Activated CD4-positive, alpha-beta T cell treated with anti-CD3 and anti-CD28 coated beads for 24 hours (primary cell): ENCODE data around the gene AHR.

Experiments
- DNase-seq, 2 donors: peaks; one replicate each; pipeline ENCODE4 v3.0.0-alpha.2; 2020; ENCODE audit warnings: low read depth in 2 of 2

The AHR gene

DNA sequence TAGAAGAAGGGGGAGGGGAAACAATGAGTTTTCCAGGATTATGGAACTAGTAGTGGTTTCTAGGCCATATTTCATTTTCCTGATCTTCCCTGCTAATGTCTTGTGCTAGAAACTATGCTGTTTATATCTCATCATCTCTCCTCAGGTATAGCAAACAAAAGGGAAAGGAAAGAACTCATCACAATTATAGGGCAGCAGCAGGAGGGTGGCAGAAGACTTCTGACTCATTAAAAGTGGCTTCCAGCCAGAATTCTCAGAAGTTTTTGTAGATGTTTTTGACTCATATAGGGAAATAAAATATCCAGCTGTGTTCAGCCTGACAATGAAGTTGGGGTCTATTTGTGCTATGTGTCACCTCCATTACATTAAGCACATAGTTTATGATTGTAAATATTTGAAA lies 6.5 kb downstream of the AHR start:
- peak in 1 of 2 donors; percentile 42 for DNase-seq

DNA sequence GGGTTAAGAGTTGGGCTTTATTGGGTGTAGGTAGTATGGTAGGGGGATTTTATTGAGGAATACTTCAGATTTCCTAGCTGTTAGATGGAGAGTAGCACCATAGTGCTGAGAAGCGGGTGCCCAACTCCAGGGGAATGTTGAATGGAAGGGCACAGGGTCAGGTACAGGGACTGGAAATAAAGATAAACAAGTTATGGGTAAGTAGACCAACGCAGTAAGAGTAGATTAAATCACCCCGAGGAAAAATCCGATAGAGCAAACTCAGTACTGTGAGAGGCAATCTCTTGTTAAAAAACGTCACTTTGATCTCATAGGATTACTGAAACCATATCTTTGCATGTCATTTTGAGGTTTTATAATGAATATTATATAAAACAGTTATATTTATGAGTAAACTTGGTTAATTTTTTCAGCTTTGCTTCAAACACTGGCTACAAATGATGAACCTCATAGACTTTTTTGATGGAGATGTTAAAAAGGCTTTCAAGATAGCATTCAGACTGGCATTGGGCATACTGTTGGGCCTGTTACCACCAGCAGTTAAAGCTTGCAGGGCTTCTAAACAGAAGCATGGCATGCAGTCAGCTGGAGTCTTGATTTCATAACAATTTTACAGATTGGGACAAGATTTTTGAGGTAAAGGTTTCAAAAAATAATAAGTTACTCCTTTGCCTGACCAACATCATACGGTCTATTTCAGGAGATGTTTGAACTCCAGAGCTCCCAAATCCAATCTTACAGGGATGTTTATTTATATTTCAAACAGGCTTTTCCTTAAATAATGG lies 7.1 kb downstream of the AHR start:
- no peak for DNase-seq

DNA sequence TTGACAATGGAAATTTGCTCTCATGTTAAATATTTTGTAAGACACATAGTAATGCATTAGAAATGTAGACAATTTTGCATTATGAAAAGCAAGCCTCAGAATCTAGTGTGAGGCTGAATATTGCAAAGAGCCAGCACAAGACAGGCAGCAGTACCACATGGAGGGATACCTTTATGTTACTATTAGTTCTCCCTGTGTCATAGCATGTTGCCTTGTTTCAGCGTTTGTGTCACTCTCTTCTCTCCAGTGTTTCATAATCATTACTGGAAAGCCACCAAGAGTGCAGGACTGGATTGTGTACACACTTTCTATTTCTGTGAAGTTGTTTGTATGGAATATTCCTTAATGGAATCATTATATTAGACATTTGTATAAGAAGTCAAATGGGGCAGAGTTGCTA lies 8.5 kb downstream of the AHR start:
- no peak for DNase-seq

DNA sequence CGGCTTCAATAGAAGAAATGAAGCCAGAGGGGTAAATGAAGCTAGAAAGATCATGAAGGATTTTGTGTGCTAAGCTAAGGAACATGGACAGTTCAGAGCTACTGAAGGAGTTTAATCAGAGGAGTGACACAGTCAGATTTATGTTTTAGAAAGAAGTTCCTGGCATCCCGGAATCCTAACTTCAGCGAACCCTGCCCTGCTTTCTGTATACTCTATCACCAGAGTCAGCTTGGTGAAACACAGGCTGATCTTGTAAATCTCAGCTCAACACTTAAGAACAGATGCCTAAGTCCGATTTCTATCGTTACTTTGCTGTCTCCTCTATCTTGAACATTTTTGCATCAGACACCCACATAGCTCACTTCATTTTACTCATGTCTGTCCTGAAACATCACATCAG lies 9.1 kb downstream of the AHR start:
- no peak for DNase-seq

DNA sequence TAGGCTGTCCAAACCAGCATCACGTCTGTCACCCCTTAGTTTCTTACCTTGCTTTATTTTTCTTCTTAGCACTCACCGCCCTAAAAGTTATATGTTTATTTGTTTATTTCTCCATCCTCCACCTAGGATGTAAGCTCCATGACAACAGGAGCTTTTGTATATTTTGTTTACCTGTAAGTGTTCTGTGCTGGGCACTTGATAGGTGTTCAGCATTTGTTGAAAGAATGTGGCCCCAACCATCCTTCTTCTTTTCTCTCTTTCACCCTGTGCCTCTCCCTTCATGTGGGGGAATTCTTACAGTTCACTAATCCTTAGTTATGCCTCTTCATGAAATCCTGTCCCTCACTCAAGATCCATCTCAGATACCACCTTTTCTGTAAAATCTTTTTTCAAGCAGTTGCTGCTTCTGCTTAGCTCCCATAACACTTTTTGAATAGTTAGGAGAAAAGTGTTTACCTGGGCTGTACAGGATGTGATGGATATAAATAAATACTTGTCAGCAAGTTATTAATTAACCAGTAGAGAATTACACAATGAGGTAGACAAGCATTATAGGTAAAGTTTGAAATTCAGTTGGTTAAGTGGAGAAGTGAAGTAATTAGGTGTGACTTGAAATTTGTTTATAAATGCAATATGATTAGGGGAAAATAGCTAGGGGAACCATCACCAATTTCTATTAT lies 9.7 kb downstream of the AHR start:
- no peak for DNase-seq

DNA sequence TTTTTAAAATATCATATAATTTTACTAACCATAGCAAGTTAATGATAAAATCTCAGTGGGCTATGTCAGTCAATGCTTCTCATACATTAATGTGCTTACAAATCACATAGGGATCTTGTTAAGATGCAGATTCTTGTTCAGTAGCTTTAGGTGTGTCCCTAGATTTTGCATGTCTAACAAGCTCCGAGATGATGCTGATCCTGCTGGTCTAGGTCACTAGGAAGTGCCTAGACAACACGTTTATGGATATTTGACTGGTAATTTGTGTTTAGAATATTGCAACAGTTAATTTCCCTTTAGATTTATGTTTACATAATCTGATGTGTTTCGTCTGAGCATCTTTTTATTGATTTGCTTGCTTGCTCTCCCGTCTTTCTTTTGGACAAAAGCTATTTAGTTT lies 12.7 kb downstream of the AHR start:
- no peak for DNase-seq

DNA sequence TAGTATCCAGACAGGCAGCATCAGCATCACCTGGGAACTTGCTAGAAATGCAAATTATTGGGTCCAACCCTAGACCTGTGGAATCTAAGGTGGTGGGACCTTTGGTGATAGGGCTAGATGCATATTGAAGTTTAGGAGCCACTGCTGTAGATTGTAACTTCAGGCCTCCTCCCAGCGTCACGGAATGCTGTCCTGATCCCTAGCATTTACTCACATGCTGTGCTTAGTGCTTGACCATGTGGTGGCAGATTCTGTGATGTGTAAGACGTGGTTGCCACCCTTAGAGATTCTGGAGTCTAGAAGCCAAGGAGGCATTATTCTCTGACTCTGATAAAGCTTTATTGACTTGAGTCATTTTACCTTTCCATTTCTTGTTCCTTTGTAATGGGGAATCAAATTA lies 13.5 kb downstream of the AHR start:
- no peak for DNase-seq

DNA sequence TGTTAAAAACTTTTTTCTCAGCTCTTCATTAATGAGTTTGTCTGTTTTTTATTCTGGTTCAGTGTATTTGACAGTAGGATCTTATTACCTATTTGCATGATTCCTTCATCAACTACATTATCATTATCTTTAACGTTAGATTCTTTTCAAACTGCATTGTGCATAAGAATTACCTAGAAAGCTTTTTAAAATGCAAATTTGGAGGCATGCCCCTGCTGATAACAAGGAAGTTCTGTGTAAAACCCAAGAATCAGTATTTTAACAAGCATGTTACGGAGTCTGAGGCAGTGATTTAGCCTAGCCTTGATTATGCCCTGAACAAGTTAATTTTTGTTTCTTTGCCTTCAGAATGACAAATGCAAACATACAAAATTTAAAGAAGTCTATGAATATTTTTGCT lies 14.2 kb downstream of the AHR start:
- no peak for DNase-seq

DNA sequence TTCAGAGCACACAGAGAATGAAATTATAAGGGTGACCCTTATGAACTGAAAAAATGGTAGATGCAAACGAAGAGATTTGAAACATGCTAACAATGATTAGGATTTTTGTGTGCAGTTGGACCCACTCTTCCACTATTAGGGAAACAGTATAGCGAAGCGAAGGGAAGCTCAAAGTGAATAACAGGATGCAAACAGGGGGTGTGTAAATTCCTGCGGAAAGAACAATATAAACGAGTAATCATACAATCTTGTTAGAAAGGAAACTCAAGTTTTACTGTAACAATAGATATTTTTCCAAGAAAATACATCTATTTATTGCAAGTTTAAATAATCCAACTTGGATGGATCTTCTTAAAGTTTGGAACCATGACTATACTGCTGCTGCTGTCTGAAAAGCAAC lies 14.7 kb downstream of the AHR start:
- DNase-seq: no peak

DNA sequence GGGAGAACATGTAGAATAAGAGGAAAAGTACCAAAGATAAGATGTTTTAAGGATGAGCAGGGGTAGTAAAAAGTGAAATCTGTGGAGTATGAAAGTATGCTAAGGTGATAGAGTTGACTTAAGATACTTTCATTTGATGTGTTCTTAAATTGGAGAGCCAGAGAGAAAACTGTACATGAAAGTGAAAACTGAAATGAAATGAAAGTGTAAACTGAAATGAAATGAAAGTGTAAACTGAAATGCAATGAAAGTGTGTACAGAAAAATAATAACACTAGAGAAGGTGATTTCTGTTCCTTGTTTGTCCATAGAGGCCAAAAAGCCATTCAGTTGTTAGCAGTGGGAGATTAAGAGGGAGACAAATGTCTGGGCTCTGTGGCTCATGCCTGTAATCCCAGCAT lies 17.5 kb downstream of the AHR start:
- DNase-seq: no peak

DNA sequence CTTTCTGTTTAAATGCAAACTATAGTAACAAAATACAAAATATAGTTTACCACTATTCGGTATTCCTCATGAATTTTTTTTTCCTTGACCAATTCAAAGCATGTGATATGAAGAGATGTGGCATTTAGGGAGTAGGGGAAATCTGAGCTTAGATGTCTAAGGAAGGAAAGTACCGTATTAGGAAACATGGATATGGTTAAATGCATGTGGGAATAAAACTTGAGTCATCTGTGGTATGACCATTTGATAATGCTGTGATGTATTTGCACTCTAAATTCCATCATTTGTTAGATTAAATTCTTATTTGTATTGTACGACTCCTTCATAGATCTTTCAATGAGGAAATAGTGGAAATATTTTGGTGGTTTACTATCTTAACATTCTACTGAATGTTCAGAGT lies 19.7 kb downstream of the AHR start:
- no peak for DNase-seq

DNA sequence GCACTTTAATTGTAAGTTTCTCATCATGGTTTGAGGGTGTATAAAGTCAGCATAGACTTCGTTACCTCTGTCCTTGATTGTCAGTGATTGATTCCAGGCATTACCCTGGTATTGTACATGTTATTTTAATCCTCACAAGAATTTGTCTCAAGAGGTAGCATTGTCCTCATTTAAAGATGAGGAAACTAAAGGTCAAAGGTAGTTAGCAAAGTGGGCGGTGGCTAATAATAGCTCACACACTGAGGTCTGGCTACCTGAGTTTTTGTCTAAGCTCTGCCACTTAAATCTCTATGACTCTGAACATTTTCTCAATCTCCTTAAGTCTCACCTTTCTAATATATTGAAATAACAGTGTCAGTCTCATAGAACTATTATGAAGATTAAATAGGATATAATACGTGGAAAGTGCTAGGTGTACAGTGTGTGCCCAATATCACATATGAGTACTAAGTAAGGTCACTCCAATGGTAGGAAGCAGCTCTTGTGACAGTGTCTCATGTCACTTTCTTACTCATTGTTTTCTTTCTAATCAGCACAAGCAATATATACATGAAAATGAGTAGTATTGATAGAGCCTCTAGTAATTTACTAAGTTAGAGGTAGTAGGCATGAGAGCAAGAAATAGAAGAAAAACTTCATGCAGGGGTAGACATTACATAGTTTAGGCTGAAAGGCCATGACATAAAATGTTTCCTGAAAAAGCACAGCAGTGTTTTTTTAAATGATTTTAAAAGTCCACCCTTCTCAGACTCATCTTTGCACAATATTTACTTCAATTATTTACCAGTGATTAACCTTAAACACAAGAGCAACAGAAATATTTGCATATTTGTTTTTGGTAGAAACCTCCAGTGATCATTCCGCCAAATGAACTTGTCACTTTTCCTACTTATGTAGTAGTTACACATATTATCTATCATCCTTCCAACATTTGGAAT lies 21.0 kb downstream of the AHR start:
- no peak for DNase-seq

DNA sequence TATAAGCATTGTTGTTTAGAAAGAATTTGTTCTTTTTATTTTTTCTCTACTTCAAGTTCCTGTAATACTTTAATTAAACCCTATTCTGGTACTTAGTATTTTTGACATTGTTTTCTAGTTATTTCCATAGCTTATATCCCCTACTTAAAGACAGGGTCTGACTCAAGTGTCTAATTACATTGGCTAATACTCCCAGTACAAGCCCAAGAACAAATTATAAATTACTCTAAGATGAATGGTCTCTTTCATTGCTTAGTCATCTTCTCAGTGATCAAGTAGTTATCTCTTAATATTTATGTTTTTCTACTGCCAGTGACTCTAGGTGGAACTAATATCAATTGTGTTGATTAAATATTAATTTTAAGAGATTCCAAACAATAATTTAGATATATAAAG lies 21.6 kb downstream of the AHR start:
- DNase-seq: no peak

DNA sequence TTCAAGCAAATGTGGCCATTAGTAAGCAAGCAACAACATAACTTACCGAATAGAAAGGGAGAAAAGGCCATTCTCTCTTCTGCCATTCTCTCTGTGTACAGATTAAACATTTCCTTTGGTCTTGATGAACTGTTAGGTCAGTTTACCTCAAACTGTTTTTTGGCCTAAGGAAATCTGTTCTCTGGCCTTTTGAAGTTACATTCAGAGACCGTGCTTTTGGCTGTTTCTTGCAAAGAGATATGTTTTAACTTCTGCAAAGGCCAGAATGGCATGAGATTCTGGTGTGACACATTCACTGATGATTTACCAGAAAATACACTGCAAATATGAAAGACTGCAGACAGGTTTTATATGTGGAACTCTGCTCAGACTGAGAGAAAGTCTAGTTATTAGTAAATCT lies 22.2 kb downstream of the AHR start:
- DNase-seq: no peak

DNA sequence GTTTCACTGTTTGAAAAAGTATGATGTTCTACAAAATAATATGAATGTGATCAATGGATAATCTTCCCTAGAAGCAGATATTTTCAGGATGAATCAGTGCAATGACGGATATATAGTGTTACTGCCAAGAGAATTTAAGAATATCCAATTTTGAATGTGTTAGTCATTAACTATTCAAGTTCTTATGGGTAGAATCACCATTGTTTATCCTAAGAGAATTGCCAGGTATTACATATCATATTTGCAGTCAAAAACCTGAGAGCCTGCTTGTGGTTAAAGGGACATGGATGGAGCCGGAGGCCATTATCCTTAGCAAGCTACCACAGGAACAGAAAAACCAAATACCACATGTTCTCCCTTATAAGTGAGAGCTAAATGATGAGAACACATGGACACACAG lies 26.9 kb downstream of the AHR start:
- DNase-seq: no peak

DNA sequence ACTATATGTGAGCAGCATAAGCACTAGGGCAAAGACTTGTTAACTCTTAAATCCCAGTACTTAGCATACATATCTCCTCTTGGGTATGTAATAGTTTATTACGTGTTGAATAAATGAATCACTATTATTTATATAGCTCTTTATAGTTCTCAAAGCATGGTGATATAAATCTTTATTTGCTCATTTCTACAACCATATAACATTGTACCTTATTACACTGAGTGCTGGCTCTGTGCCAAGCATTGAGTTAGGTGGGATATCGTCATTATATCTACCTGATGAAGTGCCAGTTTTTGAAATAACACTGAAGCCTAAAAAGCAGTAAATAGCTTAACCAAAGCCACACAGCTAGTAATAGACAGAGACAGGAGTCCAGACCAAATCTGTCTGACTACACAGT lies 27.9 kb downstream of the AHR start:
- DNase-seq: no peak

DNA sequence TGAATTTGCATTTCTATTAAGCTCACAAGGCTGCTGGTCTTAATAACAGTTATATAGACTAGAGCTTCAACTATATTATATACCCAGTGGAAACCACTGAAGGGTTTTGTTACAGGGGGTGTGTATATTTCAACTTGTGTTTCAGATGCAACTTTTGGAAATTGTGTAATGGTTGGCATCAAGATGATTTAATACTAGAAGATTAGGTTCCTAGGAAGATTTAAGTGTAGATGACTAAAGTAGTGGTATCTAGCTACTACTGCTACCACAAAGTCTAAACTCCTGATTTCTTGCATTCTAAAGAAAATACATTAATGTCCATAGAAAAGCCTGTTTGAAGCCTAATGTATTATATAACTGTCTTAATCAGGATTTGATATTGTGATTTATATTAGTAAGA lies 30.2 kb downstream of the AHR start:
- DNase-seq: no peak

DNA sequence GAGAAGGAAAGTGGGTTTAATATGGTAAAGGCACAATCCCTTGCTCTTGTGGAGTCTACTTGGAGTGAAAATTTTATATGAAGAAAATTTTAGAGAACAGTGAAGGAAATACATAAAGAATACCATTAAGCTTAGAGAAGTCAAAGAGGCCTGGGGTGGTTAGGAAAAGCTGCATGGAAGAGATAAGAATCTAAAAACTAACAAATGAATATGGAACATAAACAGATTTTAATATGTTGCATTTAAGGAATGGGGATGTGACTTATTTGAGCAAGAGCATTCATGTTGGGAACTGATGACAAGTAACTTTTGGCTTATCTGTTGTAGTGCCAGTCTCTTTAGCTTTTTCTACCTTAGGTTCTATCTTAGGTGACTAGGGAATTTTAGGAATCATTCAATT lies 31.0 kb downstream of the AHR start:
- DNase-seq: no peak

DNA sequence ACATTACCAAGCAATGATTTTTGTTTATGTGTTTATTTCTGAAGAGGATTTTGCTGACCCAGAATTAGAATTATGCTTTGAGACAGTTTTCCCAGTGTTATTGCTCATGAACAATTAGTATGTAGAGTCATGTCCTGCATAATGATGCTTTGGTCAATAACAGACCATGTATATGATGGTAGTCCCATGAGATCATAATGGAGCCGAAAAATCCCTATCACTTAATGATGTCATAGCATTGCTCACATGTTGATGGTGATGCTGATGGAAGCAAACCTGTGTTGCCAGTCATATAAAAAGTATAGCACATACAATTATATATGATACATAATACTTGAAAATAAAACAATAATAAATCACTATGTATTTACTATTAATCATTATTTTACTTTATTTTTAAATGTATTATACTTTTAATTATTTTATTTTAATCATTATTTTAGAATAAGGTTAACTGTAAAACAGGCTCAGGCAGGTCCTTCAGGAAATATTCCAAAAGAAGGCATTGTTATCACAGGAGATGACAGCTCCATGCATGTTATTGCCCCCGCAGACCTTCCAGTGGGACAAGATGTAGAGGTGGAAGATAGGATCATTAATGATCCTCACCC lies 33.5 kb downstream of the AHR start:
- DNase-seq: no peak

DNA sequence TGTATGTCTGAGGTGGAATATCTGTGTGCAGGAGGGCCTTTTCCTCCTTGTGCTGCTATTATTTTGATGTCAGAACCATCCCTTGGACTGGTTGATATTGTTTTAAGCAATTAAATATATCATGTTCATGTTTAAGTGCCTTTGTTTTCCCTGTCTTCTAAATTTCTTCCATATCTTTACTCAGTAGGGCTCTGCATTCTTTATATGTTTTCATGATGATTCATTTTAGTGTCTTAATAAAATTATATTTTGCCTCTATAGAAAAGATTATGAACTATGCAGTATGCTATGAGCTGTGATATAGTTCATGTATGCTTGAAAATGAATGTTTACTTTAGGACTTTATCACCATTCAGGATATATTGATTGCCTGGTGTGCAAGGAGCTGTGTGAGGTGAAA lies 34.8 kb downstream of the AHR start:
- DNase-seq: no peak

DNA sequence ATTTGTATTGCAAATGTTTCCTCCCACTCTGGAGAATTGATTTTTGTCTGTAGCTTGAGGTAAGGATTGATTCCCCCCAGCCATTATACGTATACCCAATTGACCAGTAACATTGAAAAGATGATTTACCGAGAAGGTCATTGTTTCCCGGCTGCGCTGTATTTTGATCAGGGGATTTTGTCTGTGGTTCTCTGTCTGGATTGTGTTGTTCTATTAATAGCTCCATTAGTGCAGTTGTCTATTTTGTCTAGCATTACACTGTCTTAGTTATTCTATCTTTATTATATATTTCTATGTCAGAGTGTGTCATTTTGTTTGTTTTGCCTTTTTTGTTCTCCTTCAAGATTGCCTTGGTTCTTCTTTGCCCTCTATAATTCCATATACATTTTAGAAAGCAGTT lies 37.7 kb downstream of the AHR start:
- no peak for DNase-seq

DNA sequence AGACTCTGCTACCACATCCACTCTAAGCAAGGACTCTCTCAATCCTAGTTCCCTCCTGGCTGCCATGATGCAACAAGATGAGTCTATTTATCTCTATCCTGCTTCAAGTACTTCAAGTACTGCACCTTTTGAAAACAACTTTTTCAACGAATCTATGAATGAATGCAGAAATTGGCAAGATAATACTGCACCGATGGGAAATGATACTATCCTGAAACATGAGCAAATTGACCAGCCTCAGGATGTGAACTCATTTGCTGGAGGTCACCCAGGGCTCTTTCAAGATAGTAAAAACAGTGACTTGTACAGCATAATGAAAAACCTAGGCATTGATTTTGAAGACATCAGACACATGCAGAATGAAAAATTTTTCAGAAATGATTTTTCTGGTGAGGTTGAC lies 40.7 kb downstream of the AHR start:
- DNase-seq: no peak
